HepG2 (cell line): Measurements from ENCODE around the gene NLRP6. TPM values are rescaled to one million over a fixed set of nuclear protein-coding genes. Genes with fewer than 3 reads are reported as not detected.

Source experiments
- ATAC-seq: fragments of 200-7000 bp; cut with Tn5 transposase; 3 replicates; pipeline ENCODE4 v1.9.1; 2020; ENCODE audit warnings: mild to moderate bottlenecking, moderate library complexity
- BruUV-seq: library from RNA; stranded (reverse); fragments of 400-500 nt; replicated peaks from 2 replicates; lab custom pipeline; 2021; lab: Mats Ljungman, UMichigan
- CTCF ChIA-PET: fragments of 300-600 bp; formaldehyde crosslinking; extraction: SDS; loops from one replicate; lab custom pipeline; 2021; ENCODE audit warnings: low total read pairs, inconsistent platforms, low intra/inter-chr PET ratio; lab: Yijun Ruan, JAX
- POLR2A ChIA-PET: fragments of 350-600 bp; sonication (Branson Sonifier 250); formaldehyde crosslinking; loops from one replicate; lab custom pipeline; 2020; ENCODE audit warnings: antibody characterized with exemption, inconsistent platforms; lab: Yijun Ruan, JAX
- DNase-seq: peaks from one replicate; pipeline ENCODE4 v3.0.0-alpha.2; 2015; ENCODE audit warnings: low spot score
- FAIRE-seq: peaks from 3 replicates; lab custom pipeline; 2011; peaks lifted over from hg19 to GRCh38; lab: Jason Lieb, UNC
- H2AFZ ChIP-seq: one replicate; pipeline ENCODE4 v1.6.1; 2011; ENCODE audit warnings: low read length, inconsistent platforms
- H3K27ac ChIP-seq: fragments of 300-600 bp; 3 replicates; pipeline ENCODE4 v1.8.0; 2011; ENCODE audit warnings: mixed run types, mild to moderate bottlenecking, mixed read lengths, low read length, inconsistent platforms; ENCODE audit not compliant: insufficient read depth; ENCODE audit errors: extremely low read length
- H3K27me3 ChIP-seq, 2 experiments: fragments of 200-600 bp in 1 of 2; 2 replicates in 1 of 2; 3 replicates in 1 of 2; pipeline versions ENCODE4 v1.6.0 to v1.8.0; 2011; ENCODE audit warnings: low read length in 2 of 2, mild to moderate bottlenecking in 2 of 2, moderate library complexity in 2 of 2, inconsistent platforms in 1 of 2; ENCODE audit not compliant: insufficient read depth in 2 of 2, control insufficient read depth in 1 of 2
- H3K36me3 ChIP-seq, 2 experiments: fragments of 200-600 bp in 1 of 2; replicated peaks in 1 of 2; 2 replicates in 1 of 2; 3 replicates in 1 of 2; pipeline versions ENCODE4 v1.5.1 to v1.8.0; 2011; ENCODE audit warnings: low read length in 2 of 2, inconsistent platforms in 1 of 2; ENCODE audit not compliant: insufficient read depth in 2 of 2, control insufficient read depth in 1 of 2
- H3K4me1 ChIP-seq: 2 replicates; pipeline ENCODE4 v1.5.1; 2012; ENCODE audit warnings: low read length, inconsistent platforms; ENCODE audit not compliant: insufficient read depth
- H3K4me2 ChIP-seq: 2 replicates; pipeline ENCODE4 v1.6.0; 2011; ENCODE audit warnings: low read depth, low read length, inconsistent platforms
- H3K4me3 ChIP-seq, 3 experiments: fragments of 200-600 bp in 1 of 3; sonication (generic), shearing (Covaris generic) in 1 of 3; replicated peaks in 1 of 3; 2 replicates each; pipeline ENCODE4 v1.5.1; 2011 to 2016; ENCODE audit warnings: low read length in 3 of 3, inconsistent platforms in 2 of 3, low read depth in 2 of 3, mild to moderate bottlenecking in 2 of 3, control low read depth in 1 of 3, mixed read lengths in 1 of 3; ENCODE audit not compliant: insufficient read depth in 1 of 3
- H3K79me2 ChIP-seq: one replicate; pipeline ENCODE4 v1.6.1; 2011; ENCODE audit warnings: low read length, inconsistent platforms; ENCODE audit not compliant: insufficient read depth
- H3K9ac ChIP-seq: 2 replicates; pipeline ENCODE4 v1.6.0; 2011; ENCODE audit warnings: mild to moderate bottlenecking, low read depth, low read length, inconsistent platforms; ENCODE audit not compliant: insufficient read depth
- H3K9me3 ChIP-seq: 2 replicates; pipeline ENCODE4 v1.5.1; 2012; ENCODE audit warnings: mild to moderate bottlenecking, low read length
- H4K20me1 ChIP-seq: 2 replicates; pipeline ENCODE4 v1.6.0; 2011; ENCODE audit warnings: inconsistent platforms, mild to moderate bottlenecking, low read length, moderate library complexity; ENCODE audit not compliant: insufficient read depth
- CBFB ChIP-seq: sonication (generic); formaldehyde crosslinking; IDR thresholded peaks from 2 replicates; pipeline ENCODE4 v1.4.0; 2020; ENCODE audit warnings: missing genetic modification reagents
- CCAR2 ChIP-seq: fragments of 200-400 bp; formaldehyde crosslinking; optimal IDR thresholded peaks from 2 replicates; pipeline ENCODE3; 2018; ENCODE audit warnings: low read depth, mild to moderate bottlenecking, low read length, moderate library complexity
- DRAP1 ChIP-seq: IDR thresholded peaks from 2 replicates; pipeline ENCODE4 v1.6.1; 2016; ENCODE audit warnings: missing genetic modification reagents, missing compliant biosample characterization
- GATA4 ChIP-seq: sonication (generic); IDR thresholded peaks from 2 replicates; pipeline ENCODE4 v1.6.1; 2016; ENCODE audit warnings: antibody characterized with exemption, low read depth, borderline replicate concordance
- GPN1 ChIP-seq: sonication (generic); formaldehyde crosslinking; IDR thresholded peaks from 2 replicates; pipeline ENCODE4 v1.5.1; 2020; ENCODE audit warnings: missing genetic modification reagents, borderline replicate concordance
- HOXA9 ChIP-seq: sonication (generic); formaldehyde crosslinking; IDR thresholded peaks from 2 replicates; pipeline ENCODE4 v1.8.1; 2022; ENCODE audit warnings: missing genetic modification reagents, mild to moderate bottlenecking, moderate library complexity, borderline replicate concordance
- KLF9 ChIP-seq: IDR thresholded peaks from 2 replicates; pipeline ENCODE4 v1.6.1; 2016; ENCODE audit warnings: low read depth
- KMT2B ChIP-seq: IDR thresholded peaks from 2 replicates; pipeline ENCODE4 v1.6.1; 2016; ENCODE audit warnings: missing genetic modification reagents, missing compliant biosample characterization
- RFX3 ChIP-seq: IDR thresholded peaks from 2 replicates; pipeline ENCODE4 v1.6.1; 2016; ENCODE audit warnings: missing biosample characterization, missing genetic modification reagents
- RXRA ChIP-seq: sonication (generic); formaldehyde crosslinking; IDR thresholded peaks from 2 replicates; pipeline ENCODE4 v1.5.1; 2020; ENCODE audit warnings: missing genetic modification reagents
- THAP7 ChIP-seq: sonication (generic); formaldehyde crosslinking; IDR thresholded peaks from 2 replicates; pipeline ENCODE4 v1.8.1; 2023; ENCODE audit warnings: mild to moderate bottlenecking, missing genetic modification reagents
- ZNF276 ChIP-seq: sonication (generic); formaldehyde crosslinking; IDR thresholded peaks from 2 replicates; pipeline ENCODE4 v1.4.0; 2020; ENCODE audit warnings: mild to moderate bottlenecking, low read depth, missing genetic modification reagents
- ZNF558 ChIP-seq: sonication (generic); formaldehyde crosslinking; IDR thresholded peaks from 2 replicates; pipeline ENCODE4 v1.9.0; 2022; ENCODE audit warnings: mild to moderate bottlenecking, missing genetic modification reagents, borderline replicate concordance
- WGBS: methylation state at CpG from one replicate; pipeline ENCODE4 v1.1.6; 2017; ENCODE audit warnings: low lambda C conversion rate; 5-methylcytosine and 5-hydroxymethylcytosine counted together
- in situ Hi-C: cut with HindIII; loops from 2 replicates; pipeline ENCODE4 v1.10.0; 2017; ENCODE audit warnings: low pct_unique_long_range_greater_than_20kb; ENCODE audit not compliant: extremely low pct_ligation_motif_present
- intact Hi-C: fragments of 100-400 bp; cut with micrococcal nuclease; formaldehyde crosslinking; loops from one replicate; pipeline ENCODE4 v1.10.0; 2022; ENCODE audit not compliant: unreplicated experiment
- polyA plus RNA-seq, 8 experiments: library from polyadenylated mRNA; depleted of rRNA in 3 of 8; stranded (reverse) in 7 of 8; unstranded in 1 of 8; fragments of >200 nt; fragmentation: Illumina TruSeq in 4 of 8; extraction: Trizol in 4 of 8; gene quantifications; 2 replicates each; pipeline versions ENCODE4 v1.2.1 to v1.2.3, GENCODE V29; 2011 to 2016; ENCODE audit warnings: low read depth in 4 of 8, missing spikeins in 1 of 8, mixed read lengths in 1 of 8; ENCODE audit not compliant: insufficient read depth in 1 of 8
- total RNA-seq, 5 experiments: library from RNA; depleted of rRNA; stranded (reverse); fragments of >200 nt; fragmentation: Illumina TruSeq; extraction: Trizol; gene quantifications; 2 replicates each; pipeline ENCODE4 v1.2.3, GENCODE V29; 2016; ENCODE audit warnings: low read depth in 1 of 5
- TF ChIP-seq, protein P1 (sequence below): sonication (generic); formaldehyde crosslinking; IDR thresholded peaks from 2 replicates; pipeline ENCODE4 v1.5.0; 2020; ENCODE audit warnings: mild to moderate bottlenecking, missing genetic modification reagents, borderline replicate concordance
- TF ChIP-seq, protein P2 (sequence below): sonication (generic); formaldehyde crosslinking; IDR thresholded peaks from 2 replicates; pipeline ENCODE4 v1.4.0; 2020; ENCODE audit warnings: mild to moderate bottlenecking, missing genetic modification reagents
- TF ChIP-seq, protein P3 (sequence below): sonication (generic); formaldehyde crosslinking; IDR thresholded peaks from 2 replicates; pipeline ENCODE4 v1.4.0; 2020; ENCODE audit warnings: missing genetic modification reagents
- TF ChIP-seq, protein P4 (sequence below): sonication (generic); formaldehyde crosslinking; IDR thresholded peaks from 2 replicates; pipeline ENCODE4 v1.4.0; 2020; ENCODE audit warnings: missing genetic modification reagents

NLRP6 gene
- total and polyA plus RNA-seq, 2 of the 13 experiments (the other 11 are each of a cell fraction or from before 2014, with no cell fraction given): not detected

- no TSS peak for BruUV-seq
- no peak for ATAC-seq
- DNase-seq: no peak
- Histone ChIP-seq H3K9me3 (no peaks in the 10 kb centered on the region), H3K4me1 (peaks cover 57% of the 10 kb centered on the region), H3K4me3 (peak overlapping the region in 1 of 3 experiments; percentile 39; a peak in 1 of 6 replicates), H3K36me3 (no peaks in the 10 kb centered on the region), H3K4me2 (peak overlapping the region; percentile 69), H2AFZ (no peak overlapping the region), H3K9ac (no peak overlapping the region), H3K79me2 (peaks cover 9% of the 10 kb centered on the region), H4K20me1 (no peaks in the 10 kb centered on the region), H3K27ac (no peak overlapping the region), H3K27me3 (no peaks in the 10 kb centered on the region)
- POLR2A ChIA-PET: interaction anchor here (0.8 to 1.6 kb wide), 3 partner anchors 14 to 40 kb away, joined by 5 to 9 read pairs (median 5); no protein-coding TSS in a partner anchor
- CTCF ChIA-PET: no interaction called here
- WGBS: 95% methylated on average over 28 of the region's 32 CpGs
- intact Hi-C loops (no loop called here), in situ Hi-C loops (no loop called here)
- FAIRE-seq: no peak
- TF ChIP-seq CCAR2 (no peak), ZNF276 (CRISPR knock-in tag) (no peak), HOXA9 (CRISPR knock-in tag) (no peak), GATA4 (no peak), DRAP1 (CRISPR knock-in tag) (no peak), RXRA (CRISPR knock-in tag) (no peak), GPN1 (no peak), ZNF558 (CRISPR knock-in tag) (no peak), RFX3 (CRISPR knock-in tag) (no peak), KLF9 (CRISPR knock-in tag) (no peak), KMT2B (no peak), CBFB (no peak), THAP7 (CRISPR knock-in tag) (no peak)
- TF ChIP-seq, protein P1, sequence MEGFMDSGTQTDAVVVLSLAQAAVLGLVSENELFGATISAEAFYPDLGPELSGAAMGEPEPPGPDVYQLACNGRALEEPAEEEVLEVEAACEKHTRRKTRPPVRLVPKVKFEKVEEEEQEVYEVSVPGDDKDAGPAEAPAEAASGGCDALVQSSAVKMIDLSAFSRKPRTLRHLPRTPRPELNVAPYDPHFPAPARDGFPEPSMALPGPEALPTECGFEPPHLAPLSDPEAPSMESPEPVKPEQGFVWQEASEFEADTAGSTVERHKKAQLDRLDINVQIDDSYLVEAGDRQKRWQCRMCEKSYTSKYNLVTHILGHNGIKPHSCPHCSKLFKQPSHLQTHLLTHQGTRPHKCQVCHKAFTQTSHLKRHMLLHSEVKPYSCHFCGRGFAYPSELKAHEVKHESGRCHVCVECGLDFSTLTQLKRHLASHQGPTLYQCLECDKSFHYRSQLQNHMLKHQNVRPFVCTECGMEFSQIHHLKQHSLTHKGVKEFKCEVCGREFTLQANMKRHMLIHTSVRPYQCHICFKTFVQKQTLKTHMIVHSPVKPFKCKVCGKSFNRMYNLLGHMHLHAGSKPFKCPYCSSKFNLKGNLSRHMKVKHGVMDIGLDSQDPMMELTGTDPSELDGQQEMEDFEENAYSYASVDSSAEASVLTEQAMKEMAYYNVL (CRISPR knock-in tag): no peak
- TF ChIP-seq, protein P2, sequence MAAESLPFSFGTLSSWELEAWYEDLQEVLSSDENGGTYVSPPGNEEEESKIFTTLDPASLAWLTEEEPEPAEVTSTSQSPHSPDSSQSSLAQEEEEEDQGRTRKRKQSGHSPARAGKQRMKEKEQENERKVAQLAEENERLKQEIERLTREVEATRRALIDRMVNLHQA (CRISPR knock-in tag): no peak
- TF ChIP-seq, protein P3, sequence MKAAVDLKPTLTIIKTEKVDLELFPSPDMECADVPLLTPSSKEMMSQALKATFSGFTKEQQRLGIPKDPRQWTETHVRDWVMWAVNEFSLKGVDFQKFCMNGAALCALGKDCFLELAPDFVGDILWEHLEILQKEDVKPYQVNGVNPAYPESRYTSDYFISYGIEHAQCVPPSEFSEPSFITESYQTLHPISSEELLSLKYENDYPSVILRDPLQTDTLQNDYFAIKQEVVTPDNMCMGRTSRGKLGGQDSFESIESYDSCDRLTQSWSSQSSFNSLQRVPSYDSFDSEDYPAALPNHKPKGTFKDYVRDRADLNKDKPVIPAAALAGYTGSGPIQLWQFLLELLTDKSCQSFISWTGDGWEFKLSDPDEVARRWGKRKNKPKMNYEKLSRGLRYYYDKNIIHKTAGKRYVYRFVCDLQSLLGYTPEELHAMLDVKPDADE (CRISPR knock-in tag): no peak
- TF ChIP-seq, protein P4, sequence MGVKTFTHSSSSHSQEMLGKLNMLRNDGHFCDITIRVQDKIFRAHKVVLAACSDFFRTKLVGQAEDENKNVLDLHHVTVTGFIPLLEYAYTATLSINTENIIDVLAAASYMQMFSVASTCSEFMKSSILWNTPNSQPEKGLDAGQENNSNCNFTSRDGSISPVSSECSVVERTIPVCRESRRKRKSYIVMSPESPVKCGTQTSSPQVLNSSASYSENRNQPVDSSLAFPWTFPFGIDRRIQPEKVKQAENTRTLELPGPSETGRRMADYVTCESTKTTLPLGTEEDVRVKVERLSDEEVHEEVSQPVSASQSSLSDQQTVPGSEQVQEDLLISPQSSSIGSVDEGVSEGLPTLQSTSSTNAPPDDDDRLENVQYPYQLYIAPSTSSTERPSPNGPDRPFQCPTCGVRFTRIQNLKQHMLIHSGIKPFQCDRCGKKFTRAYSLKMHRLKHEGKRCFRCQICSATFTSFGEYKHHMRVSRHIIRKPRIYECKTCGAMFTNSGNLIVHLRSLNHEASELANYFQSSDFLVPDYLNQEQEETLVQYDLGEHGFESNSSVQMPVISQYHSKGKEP (CRISPR knock-in tag): no peak
Observed at GRCh38 chr11:315516-315994, 37.3 kb downstream of the NLRP6 start.
